GM12891 (cell line): ENCODE measurements around the gene ATP6V1C2.
"Not testable (repeated sequence)": the region's sequence is repeated elsewhere in the genome, so short reads cannot be mapped to it uniquely, and the experiment has no call there.

Source experiments
- PAX5 ChIP-seq: IDR thresholded peaks from 2 replicates; pipeline ENCODE4 v1.6.1; 2011; ENCODE audit warnings: low read length, moderate library complexity, mild to moderate bottlenecking; ENCODE audit not compliant: insufficient read depth, severe bottlenecking
- POLR2A ChIP-seq: IDR thresholded peaks from 2 replicates; pipeline ENCODE4 v1.6.1; 2011; ENCODE audit warnings: low read depth, low read length, control low read depth
- POLR2AphosphoS5 ChIP-seq: IDR thresholded peaks from 2 replicates; pipeline ENCODE4 v1.6.1; 2011; ENCODE audit warnings: low read depth, low read length, control low read depth
- POU2F2 ChIP-seq: IDR thresholded peaks from 2 replicates; pipeline ENCODE4 v1.6.1; 2011; ENCODE audit warnings: low read depth, mild to moderate bottlenecking, control low read depth, low read length, moderate library complexity
- SPI1 ChIP-seq: IDR thresholded peaks from 2 replicates; pipeline ENCODE4 v1.6.1; 2011; ENCODE audit warnings: low read depth, low read length, control low read depth
- TAF1 ChIP-seq: IDR thresholded peaks from 2 replicates; pipeline ENCODE4 v1.6.1; 2011; ENCODE audit warnings: low read depth, low read length, control low read depth

DNA sequence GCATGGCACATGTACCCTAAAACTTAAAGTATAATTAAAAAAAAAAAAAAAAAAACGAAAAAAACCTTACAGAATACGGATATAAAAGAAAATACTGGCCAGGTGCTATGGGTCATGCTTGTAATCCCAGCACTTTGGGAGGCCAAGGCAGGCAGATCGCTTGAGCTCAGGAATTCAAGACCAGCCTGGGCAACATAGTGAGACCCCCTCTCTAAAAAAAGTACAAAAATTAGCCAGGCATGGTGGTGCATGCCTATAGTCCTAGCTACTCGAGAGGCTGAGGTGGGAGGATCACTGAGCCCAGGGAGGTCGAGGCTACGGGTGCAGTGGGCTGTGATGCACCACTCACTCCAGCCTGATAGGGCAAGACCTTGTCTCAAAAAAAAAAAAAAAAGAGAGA lies 84.6 kb downstream of the ATP6V1C2 start:
- TF ChIP-seq POLR2A, SPI1, POLR2AphosphoS5, TAF1, PAX5, POU2F2: not testable (repeated sequence)
